HUDEP-2 (cell line): Measurements from ENCODE around the gene HIKESHI.
"Not testable (repeated sequence)": the region's sequence is repeated elsewhere in the genome, so short reads cannot be mapped to it uniquely, and the experiment has no call there.

Experiments used
- DNase-seq, 76 experiments: peaks; one replicate each; lab custom pipeline; 2025; ENCODE audit not compliant: unreplicated experiment in 76 of 76; lab: John Stamatoyannopoulos, UW

HIKESHI gene

GRCh38 chr11:86292912-86293616 is 9.0 kb upstream of the HIKESHI start:
- DNase-seq = no peak

- DNase-seq = no peak
Observed at GRCh38 chr11:86294026-86294425, 8.0 kb upstream of the HIKESHI start.

- DNase-seq = no peak
Observed at GRCh38 chr11:86301742-86302091, 323 bp upstream of the HIKESHI start.

GRCh38 chr11:86303257-86303656 is 1.2 kb downstream of the HIKESHI start:
- DNase-seq = no peak

GRCh38 chr11:86308710-86309109 is 6.7 kb downstream of the HIKESHI start:
- not testable (repeated sequence) for DNase-seq

- no peak for DNase-seq
Observed at GRCh38 chr11:86313793-86314192, 11.8 kb downstream of the HIKESHI start.

GRCh38 chr11:86314636-86315035 is 12.6 kb downstream of the HIKESHI start:
- no peak for DNase-seq

- DNase-seq = no peak
Observed at GRCh38 chr11:86335131-86335767, 33.2 kb downstream of the HIKESHI start.

- no peak for DNase-seq
Observed at GRCh38 chr11:86337227-86337626, 35.2 kb downstream of the HIKESHI start.

- DNase-seq = no peak
Observed at GRCh38 chr11:86341382-86341781, 39.3 kb downstream of the HIKESHI start.

- no peak for DNase-seq
Observed at GRCh38 chr11:86346513-86346912, 44.5 kb downstream of the HIKESHI start.

- no peak for DNase-seq
Observed at GRCh38 chr11:86355256-86355655, 53.2 kb downstream of the HIKESHI start.

- DNase-seq = not testable (repeated sequence)
Observed at GRCh38 chr11:86357412-86357811, 55.4 kb downstream of the HIKESHI start.

GRCh38 chr11:86358720-86359119 is 56.7 kb downstream of the HIKESHI start:
- DNase-seq = no peak

GRCh38 chr11:86360775-86361395 is 58.8 kb downstream of the HIKESHI start:
- no peak for DNase-seq

GRCh38 chr11:86363424-86363823 is 61.4 kb downstream of the HIKESHI start:
- DNase-seq = no peak

- DNase-seq = no peak
Observed at GRCh38 chr11:86365546-86365945, 63.5 kb downstream of the HIKESHI start.

GRCh38 chr11:86369668-86370067 is 67.6 kb downstream of the HIKESHI start:
- no peak for DNase-seq

- no peak for DNase-seq
Observed at GRCh38 chr11:86370171-86370570, 68.1 kb downstream of the HIKESHI start.

- DNase-seq = peak in 1 of 76 experiments; percentile 1
Observed at GRCh38 chr11:86370922-86371594, 69.0 kb downstream of the HIKESHI start.

GRCh38 chr11:86372041-86372440 is 70.0 kb downstream of the HIKESHI start:
- no peak for DNase-seq
